Measurements from ENCODE around the gene SLIT3.

SLIT3 gene

GRCh38 chr5:168844016-168844921 is 456.7 kb downstream of the SLIT3 start:
- DNase-seq: no peak

GRCh38 chr5:168843277-168844015 is 457.5 kb downstream of the SLIT3 start:
- DNase-seq: no peak

- DNase-seq: no peak
These were observed 458.3 kb downstream of the SLIT3 start for GRCh38 chr5:168842571-168843205.

GRCh38 chr5:168837852-168838251 is 463.1 kb downstream of the SLIT3 start:
- no peak for DNase-seq

GRCh38 chr5:168836603-168837231 is 464.2 kb downstream of the SLIT3 start:
- DNase-seq: no peak

GRCh38 chr5:168833936-168834335 is 467.0 kb downstream of the SLIT3 start:
- no peak for DNase-seq

GRCh38 chr5:168833383-168833782 is 467.6 kb downstream of the SLIT3 start:
- no peak for DNase-seq

- no peak for DNase-seq
These were observed 468.6 kb downstream of the SLIT3 start for GRCh38 chr5:168832308-168832707.

GRCh38 chr5:168831383-168831782 is 469.6 kb downstream of the SLIT3 start:
- DNase-seq: no peak

- DNase-seq: no peak
These were observed 470.1 kb downstream of the SLIT3 start for GRCh38 chr5:168830833-168831232.

GRCh38 chr5:168829922-168830417 is 471.0 kb downstream of the SLIT3 start:
- no peak for DNase-seq

- DNase-seq: no peak
These were observed 471.9 kb downstream of the SLIT3 start for GRCh38 chr5:168829044-168829443.

- DNase-seq: no peak
These were observed 473.3 kb downstream of the SLIT3 start for GRCh38 chr5:168827636-168828035.

GRCh38 chr5:168826246-168826725 is 474.7 kb downstream of the SLIT3 start:
- no peak for DNase-seq

GRCh38 chr5:168822745-168823281 is 478.1 kb downstream of the SLIT3 start:
- no peak for DNase-seq

GRCh38 chr5:168822248-168822744 is 478.6 kb downstream of the SLIT3 start:
- DNase-seq: no peak

- no peak for DNase-seq
These were observed 480.1 kb downstream of the SLIT3 start for GRCh38 chr5:168820874-168821273.

GRCh38 chr5:168819004-168819621 is 481.8 kb downstream of the SLIT3 start:
- DNase-seq: no peak

GRCh38 chr5:168818558-168818957 is 482.4 kb downstream of the SLIT3 start:
- peak; percentile 41 for DNase-seq

- no peak for DNase-seq
These were observed 483.3 kb downstream of the SLIT3 start for GRCh38 chr5:168817591-168817990.

GRCh38 chr5:168816661-168817060 is 484.3 kb downstream of the SLIT3 start:
- DNase-seq: no peak

All from NCI-H774 (cell line).